CD4-positive, alpha-beta T cell treated with Interleukin-15 for 1 hour (primary cell): Measurements from ENCODE around the gene DAPK2.

ENCODE experiments used
- DNase-seq: peaks from one replicate; pipeline ENCODE4 v3.0.0-alpha.2; 2020

DAPK2 gene

DNA sequence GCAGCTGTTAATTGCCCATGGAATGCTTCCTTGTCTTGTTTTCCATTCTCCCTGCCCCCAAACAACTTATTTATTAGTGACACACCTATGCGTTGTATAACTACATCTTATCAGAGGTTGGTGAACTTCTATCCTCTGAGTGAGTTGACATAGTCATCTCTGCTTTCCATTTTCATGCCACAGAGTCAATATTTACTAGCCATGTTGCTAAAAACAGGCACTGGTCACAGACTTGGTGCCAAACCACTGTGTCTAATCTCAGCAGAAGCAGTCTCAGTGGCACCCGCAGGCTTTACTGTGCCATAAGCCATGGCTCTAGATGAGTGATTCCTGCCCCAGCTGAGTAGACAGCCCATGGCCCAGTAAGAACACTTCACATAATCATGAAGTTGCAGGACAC is 26.5 kb downstream of the DAPK2 start:
- DNase-seq, result no peak

DNA sequence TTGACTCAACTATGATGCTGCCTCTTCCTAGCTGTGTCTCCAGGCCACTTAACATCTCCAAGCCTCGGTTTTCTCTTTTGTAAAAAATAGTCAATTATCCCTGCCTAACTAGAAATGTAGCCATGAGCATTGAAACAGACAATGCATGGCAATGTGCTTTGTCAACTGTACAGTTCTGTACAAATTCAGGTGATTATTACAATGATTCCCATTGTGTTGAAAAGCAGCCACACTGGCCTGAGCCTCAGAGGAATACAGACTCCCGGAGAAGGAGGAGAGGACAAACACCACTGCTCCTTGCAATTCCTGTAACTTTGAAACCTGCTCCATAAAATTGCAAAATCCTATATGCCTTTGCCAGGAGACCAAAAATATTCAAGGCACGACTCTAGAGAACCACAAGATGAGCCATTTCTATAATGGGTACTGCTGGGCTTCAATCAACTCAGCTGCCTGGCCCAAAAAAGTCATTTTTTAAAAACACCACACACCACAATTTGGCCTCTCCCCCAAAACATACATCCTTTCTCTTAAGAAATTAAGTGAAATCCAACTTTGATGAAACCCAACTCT is 28.6 kb downstream of the DAPK2 start:
- no peak for DNase-seq

GRCh38 chr15:64017082-64017588 is 29.1 kb downstream of the DAPK2 start:
- no peak for DNase-seq

DNA sequence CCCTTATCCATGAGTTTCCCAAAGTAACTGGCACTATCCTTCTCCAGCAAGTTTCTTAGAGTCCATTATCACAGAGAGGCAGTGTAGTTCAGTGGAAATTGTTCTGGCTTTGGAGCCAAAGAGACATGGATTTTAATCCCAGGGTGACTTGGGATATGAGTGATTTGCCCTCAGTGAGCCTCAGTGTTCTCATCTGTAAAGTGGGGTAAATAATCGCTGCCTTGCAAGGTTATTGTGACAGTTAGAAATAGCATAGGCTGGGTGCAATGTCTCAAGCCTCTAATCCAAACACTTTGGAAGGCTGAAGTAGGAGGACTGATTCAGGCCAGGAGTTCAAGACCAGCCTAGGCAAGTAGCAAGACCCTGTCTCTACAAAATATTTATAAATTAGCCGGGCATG is 30.0 kb downstream of the DAPK2 start:
- no peak for DNase-seq

GRCh38 chr15:64014995-64015394 is 31.3 kb downstream of the DAPK2 start:
- no peak for DNase-seq

GRCh38 chr15:64013179-64014062 is 32.9 kb downstream of the DAPK2 start:
- DNase-seq, result no peak

DNA sequence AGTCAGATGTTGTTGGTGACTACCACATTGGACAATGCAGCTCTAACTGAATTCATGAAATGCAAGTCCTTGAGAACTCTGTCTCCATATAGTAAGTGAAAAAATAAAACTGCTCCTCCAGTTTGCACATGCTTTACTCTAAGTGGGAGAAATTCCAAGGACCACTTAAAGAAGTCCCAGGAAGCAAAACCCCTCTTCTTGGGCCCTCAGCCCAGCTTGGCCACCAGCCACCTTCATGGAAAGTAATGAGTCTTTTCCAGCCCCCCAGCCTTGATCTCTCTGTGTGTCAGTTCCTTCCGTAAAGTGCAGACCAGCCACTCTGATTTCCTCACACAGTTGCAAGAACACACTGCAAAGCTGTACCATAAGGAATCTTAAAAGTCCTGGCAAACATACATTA is 34.5 kb downstream of the DAPK2 start:
- no peak for DNase-seq

- DNase-seq, result peak; percentile 92
Observed at GRCh38 chr15:64010719-64011118, 35.6 kb downstream of the DAPK2 start.

GRCh38 chr15:64009798-64010261 is 36.5 kb downstream of the DAPK2 start:
- peak; percentile 25 for DNase-seq

- no peak for DNase-seq
Observed at GRCh38 chr15:64009241-64009640, 37.0 kb downstream of the DAPK2 start.

DNA sequence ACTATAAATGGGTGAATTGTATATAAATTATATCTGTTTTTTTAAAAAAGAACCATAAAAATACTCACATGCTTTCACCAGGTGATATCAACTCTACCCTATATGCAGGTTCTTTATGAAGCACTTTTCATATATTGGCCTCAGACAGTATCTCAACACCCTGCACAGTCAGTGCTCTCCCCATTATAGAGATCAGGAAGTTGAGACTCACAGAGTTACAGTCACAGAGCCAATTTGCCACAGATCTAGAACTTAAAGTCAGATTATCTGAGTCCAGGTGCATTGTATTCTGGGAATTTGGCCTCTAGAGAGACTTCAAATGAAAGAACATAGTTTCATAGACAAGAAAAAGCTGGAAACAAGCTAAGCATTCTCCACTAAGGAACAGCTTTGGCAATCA is 38.1 kb downstream of the DAPK2 start:
- no peak for DNase-seq

DNA sequence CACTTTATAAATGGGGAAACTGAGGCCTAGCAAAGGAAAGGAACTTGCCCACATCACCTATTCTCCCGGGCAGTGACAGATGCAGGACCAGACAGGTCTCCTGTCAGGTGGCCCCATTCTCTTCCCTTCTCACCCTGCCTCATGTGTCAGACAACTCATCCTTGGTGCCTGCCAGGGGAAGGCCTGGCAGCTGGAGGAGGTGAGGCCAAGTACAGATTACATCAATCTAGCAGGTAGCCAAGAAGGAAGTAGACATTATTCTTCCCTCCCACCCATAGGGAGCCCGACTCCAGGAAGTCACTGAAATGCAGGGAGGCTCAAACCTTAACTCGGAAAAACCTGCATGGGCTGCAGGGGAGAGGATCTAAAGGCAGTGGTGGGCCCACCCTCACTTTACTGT is 39.6 kb downstream of the DAPK2 start:
- no peak for DNase-seq

DNA sequence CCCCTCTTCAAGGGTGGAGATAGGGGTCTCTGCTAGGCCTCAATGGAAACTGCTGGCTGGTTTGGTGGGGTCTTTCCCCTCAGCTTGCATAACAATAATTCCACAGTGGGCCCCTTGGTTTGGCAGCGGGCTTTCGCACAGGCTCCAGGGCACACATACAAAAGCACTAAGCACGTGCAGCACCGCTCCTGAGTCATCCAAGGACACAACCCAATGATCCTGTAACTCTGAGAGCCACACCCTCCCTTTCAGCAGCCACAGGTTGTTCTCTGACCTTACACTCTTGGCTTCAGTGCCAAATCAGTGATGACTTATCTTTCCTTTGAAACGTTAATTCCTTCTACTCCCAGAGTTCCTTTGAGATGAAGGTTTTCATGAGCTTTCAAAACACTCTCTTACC is 41.7 kb downstream of the DAPK2 start:
- DNase-seq, result no peak

DNA sequence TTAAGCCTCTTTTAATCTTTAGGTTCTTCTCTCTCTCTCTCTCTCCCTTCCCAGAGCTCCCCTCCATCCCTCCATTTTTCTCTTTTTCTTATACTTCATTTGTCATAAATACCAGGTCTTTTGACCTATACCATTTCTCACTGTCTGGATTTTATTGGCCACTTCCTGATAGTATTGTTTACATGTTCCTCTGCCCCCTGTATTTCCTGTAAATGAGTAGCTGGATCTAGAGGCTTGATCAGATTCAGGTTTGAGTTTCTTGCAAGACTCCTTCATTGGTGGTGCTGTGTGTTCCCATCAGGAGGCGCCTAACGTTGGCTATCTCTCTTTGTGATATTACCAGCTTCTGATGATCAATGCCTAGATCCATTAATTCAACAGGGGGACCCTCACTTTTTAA is 42.2 kb downstream of the DAPK2 start:
- DNase-seq, result no peak

- DNase-seq, result no peak
Observed at GRCh38 chr15:64003182-64003581, 43.1 kb downstream of the DAPK2 start.

DNA sequence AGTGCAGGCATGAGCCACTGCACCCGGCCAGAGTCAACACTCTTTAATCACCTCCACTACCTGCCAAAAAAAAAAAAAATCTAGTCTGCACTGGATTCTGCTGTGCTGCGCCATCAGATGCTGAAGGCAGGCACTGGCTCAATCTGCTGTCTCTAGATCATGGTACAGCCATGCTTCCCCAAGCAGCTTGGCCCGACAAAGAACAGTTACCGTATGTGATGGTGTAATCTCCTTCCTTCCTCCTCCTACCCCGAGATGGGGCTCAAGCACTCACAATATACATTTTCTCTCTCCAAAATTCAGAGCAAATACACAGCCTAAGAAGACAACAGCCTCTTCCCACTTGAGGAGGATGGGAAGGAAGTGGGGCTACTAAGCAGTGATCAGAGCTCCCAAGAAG is 45.1 kb downstream of the DAPK2 start:
- DNase-seq, result peak; percentile 29

GRCh38 chr15:64000183-64000951 is 45.9 kb downstream of the DAPK2 start:
- DNase-seq, result no peak

DNA sequence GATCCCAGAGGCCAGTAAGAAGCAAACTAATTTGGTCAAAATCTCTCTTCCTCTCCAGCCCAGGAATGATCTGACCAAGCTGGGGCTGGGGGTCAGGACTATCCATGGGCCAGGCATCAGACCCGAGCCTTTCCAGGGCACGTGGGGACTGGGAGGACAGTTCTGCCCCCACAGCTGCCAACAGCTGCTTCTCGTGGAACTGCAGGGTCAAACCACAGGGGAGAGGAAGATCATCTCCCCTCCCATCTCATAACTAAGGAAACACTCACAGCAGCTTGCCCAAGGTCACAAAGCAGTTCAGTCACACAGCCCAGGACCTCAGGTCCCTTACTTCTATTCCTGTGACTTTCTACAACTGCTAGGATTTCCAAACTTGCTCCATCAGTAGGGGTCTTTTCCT is 47.1 kb downstream of the DAPK2 start:
- no peak for DNase-seq

GRCh38 chr15:63998489-63998888 is 47.8 kb downstream of the DAPK2 start:
- no peak for DNase-seq

DNA sequence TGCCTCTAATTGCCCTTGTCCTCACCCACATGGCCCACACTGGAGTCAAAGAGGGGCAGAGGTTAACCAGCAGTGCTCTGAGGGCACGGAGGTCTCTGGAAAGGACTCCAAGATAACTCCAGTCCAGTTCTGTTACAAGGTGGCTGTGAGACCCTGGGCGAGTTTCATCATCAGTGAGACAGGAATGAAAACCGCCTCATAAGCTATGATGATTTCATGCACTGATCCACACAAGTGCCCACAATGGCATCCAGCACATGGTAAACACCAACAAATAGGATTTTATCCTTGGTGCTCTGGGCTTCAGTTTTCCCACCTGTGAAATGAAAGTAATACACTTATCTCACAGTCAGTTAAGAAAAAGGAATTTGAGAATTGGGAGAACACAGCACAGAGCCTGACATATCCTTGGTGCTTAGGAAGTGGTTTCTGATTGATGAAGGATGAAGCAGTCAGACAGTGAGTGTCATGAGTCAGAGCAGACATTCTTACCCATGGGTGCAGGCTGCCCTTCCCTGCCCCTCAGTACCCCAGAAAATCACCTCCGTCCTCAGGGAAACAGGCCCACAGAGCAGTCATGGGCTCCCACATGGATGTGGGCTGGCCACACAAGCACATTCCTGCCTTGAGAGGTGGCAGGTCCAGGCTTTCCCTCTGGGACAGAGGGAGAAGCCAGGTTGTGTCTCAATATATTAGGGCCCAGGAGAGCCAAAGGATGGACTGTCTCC is 48.4 kb downstream of the DAPK2 start:
- no peak for DNase-seq

GRCh38 chr15:63996794-63997357 is 49.4 kb downstream of the DAPK2 start:
- no peak for DNase-seq

GRCh38 chr15:63995789-63996188 is 50.5 kb downstream of the DAPK2 start:
- DNase-seq, result no peak
